K562 (cell line): Measurements from ENCODE around the gene SERPIND1. TPM values are rescaled to one million over a fixed set of nuclear protein-coding genes. Genes with fewer than 3 reads are reported as not detected.
A peak's percentile ranks its signal among the peaks of the same experiment; 100 is the strongest.

ENCODE experiments used
- ATAC-seq: fragments of 200-7000 bp; cut with Tn5 transposase; 3 replicates; pipeline ENCODE4 v1.9.1; 2020; ENCODE audit warnings: moderate library complexity
- BruUV-seq: library from RNA; stranded (reverse); fragments of 400-500 nt; replicated peaks from 2 replicates; lab custom pipeline; 2021; lab: Mats Ljungman, UMichigan
- CTCF ChIA-PET: fragments of 300-600 bp; formaldehyde crosslinking; extraction: SDS; loops from one replicate; lab custom pipeline; 2021; ENCODE audit warnings: low intra/inter-chr PET ratio; lab: Yijun Ruan, JAX
- POLR2A ChIA-PET: fragments of 300-600, 350-650 bp; sonication (Branson Sonifier 250); formaldehyde crosslinking; extraction: SDS; loops from one replicate; lab custom pipeline; 2021; ENCODE audit warnings: antibody characterized with exemption, inconsistent platforms; lab: Yijun Ruan, JAX
- DNase-seq, 4 experiments: peaks; one replicate each; pipeline versions ENCODE4 v3.0.0 to v3.0.0-alpha.2; 2011 to 2018; ENCODE audit warnings: low spot score in 3 of 4, mixed read lengths in 3 of 4; ENCODE audit errors: extremely low read depth in 1 of 4
- FAIRE-seq: peaks from 2 replicates; lab custom pipeline; 2011; peaks lifted over from hg19 to GRCh38; lab: Jason Lieb, UNC
- H2AFZ ChIP-seq: 2 replicates; pipeline ENCODE4 v1.6.0; 2011; ENCODE audit warnings: low read depth, low read length, control low read depth, inconsistent platforms
- H3K27ac ChIP-seq: fragments of 200-600 bp; 3 replicates; pipeline ENCODE4 v1.8.0; 2011; ENCODE audit warnings: low read depth, mild to moderate bottlenecking, control low read depth, inconsistent platforms, low read length, moderate library complexity, mixed read lengths; ENCODE audit errors: extremely low read depth
- H3K27me3 ChIP-seq, 2 experiments: fragments of 300-600 bp in 1 of 2; 2 replicates in 1 of 2; 3 replicates in 1 of 2; pipeline versions ENCODE4 v1.6.0 to v1.8.0; 2011; ENCODE audit warnings: inconsistent platforms in 2 of 2, low read length in 2 of 2, mild to moderate bottlenecking in 1 of 2, mixed read lengths in 1 of 2, moderate library complexity in 1 of 2; ENCODE audit not compliant: control insufficient read depth in 2 of 2, insufficient read depth in 2 of 2
- H3K36me3 ChIP-seq: fragments of 300-600 bp; 3 replicates; pipeline ENCODE4 v1.8.0; 2011; ENCODE audit warnings: mild to moderate bottlenecking, low read length, inconsistent platforms; ENCODE audit not compliant: control insufficient read depth, insufficient read depth
- H3K4me1 ChIP-seq, 2 experiments: fragments of 200-600 bp in 1 of 2; replicated peaks in 1 of 2; 2 replicates in 1 of 2; 3 replicates in 1 of 2; pipeline versions ENCODE4 v1.5.1 to v1.8.0; 2011; ENCODE audit warnings: inconsistent platforms in 2 of 2, low read length in 2 of 2, mild to moderate bottlenecking in 1 of 2, mixed read lengths in 1 of 2, moderate library complexity in 1 of 2; ENCODE audit not compliant: control insufficient read depth in 2 of 2, insufficient read depth in 2 of 2
- H3K4me2 ChIP-seq: 2 replicates; pipeline ENCODE4 v1.6.1; 2011; ENCODE audit warnings: low read length, control low read depth, inconsistent platforms, mixed read lengths; ENCODE audit not compliant: insufficient read depth
- H3K4me3 ChIP-seq: fragments of 200-600 bp; sonication (generic), shearing (Covaris generic); 2 replicates; pipeline ENCODE4 v1.5.1; 2016; ENCODE audit warnings: control low read depth, inconsistent platforms
- H3K79me2 ChIP-seq: fragments of 200-600 bp; 3 replicates; pipeline ENCODE4 v1.8.0; 2011; ENCODE audit warnings: low read length, inconsistent platforms; ENCODE audit not compliant: control insufficient read depth, insufficient read depth
- H3K9ac ChIP-seq, 2 experiments: 2 replicates each; pipeline versions ENCODE4 v1.6.0 to v1.6.1; 2011; ENCODE audit warnings: low read depth in 2 of 2, low read length in 2 of 2, control low read depth in 1 of 2, inconsistent platforms in 1 of 2, mild to moderate bottlenecking in 1 of 2, mixed read lengths in 1 of 2; ENCODE audit not compliant: insufficient read depth in 1 of 2
- H3K9me1 ChIP-seq: one replicate; pipeline ENCODE4 v1.6.0; 2011; ENCODE audit warnings: inconsistent platforms, mild to moderate bottlenecking, low read length, moderate library complexity; ENCODE audit not compliant: control insufficient read depth, insufficient read depth
- H3K9me3 ChIP-seq: replicated peaks from 2 replicates; pipeline ENCODE4 v1.5.1; 2011; ENCODE audit warnings: low read depth, low read length, inconsistent platforms; ENCODE audit not compliant: control insufficient read depth, insufficient read depth
- H4K20me1 ChIP-seq: replicated peaks from 2 replicates; pipeline ENCODE4 v1.6.1; 2011; ENCODE audit warnings: low read length, inconsistent platforms, mixed read lengths; ENCODE audit not compliant: control insufficient read depth, insufficient read depth
- ARID3A ChIP-seq: IDR thresholded peaks from 2 replicates; pipeline ENCODE4 v1.6.1; 2012; ENCODE audit warnings: low read depth, low read length, improper control_type of control experiment, borderline replicate concordance
- CHD1 ChIP-seq: fragments of 200-600 bp; sonication (generic); IDR thresholded peaks from one replicate; pipeline ENCODE4 v1.6.1; 2012; ENCODE audit warnings: mild to moderate bottlenecking, moderate library complexity, low read length, inconsistent platforms
- DMBX1 ChIP-seq: fragments of 250-450 bp; sonication (Bioruptor Pico); IDR thresholded peaks from 2 replicates; pipeline ENCODE4 v1.8.0; 2022; ENCODE audit warnings: inconsistent platforms, mild to moderate bottlenecking, moderate library complexity, borderline replicate concordance
- FOXA3 ChIP-seq, 2 experiments: fragments of 450-650 bp in 1 of 2; sonication (generic) in 1 of 2; formaldehyde crosslinking; IDR thresholded peaks in 1 of 2; conservative IDR thresholded peaks in 1 of 2; 2 replicates each; pipeline versions ENCODE4 v1.4.0 to v1.8.0; 2020 to 2022; ENCODE audit warnings: mild to moderate bottlenecking in 2 of 2, missing genetic modification reagents in 1 of 2
- ILK ChIP-seq: fragments of 450-650 bp; IDR thresholded peaks from 2 replicates; pipeline ENCODE4 v1.6.1; 2016; ENCODE audit warnings: missing genetic modification characterization, low read depth, mild to moderate bottlenecking, missing compliant biosample characterization, moderate library complexity, borderline replicate concordance
- JUN ChIP-seq, 2 experiments: sonication (generic) in 1 of 2; formaldehyde crosslinking in 1 of 2; IDR thresholded peaks; 2 replicates each; pipeline versions ENCODE4 v1.6.1 to v1.8.0; 2012 to 2022; ENCODE audit warnings: borderline replicate concordance in 2 of 2, mild to moderate bottlenecking in 2 of 2, improper control_type of control experiment in 1 of 2, low read depth in 1 of 2, low read length in 1 of 2, missing genetic modification reagents in 1 of 2
- JUND ChIP-seq, 2 experiments: IDR thresholded peaks; 2 replicates in 1 of 2; 3 replicates in 1 of 2; pipeline ENCODE4 v1.6.1; 2011; ENCODE audit warnings: borderline replicate concordance in 2 of 2, low read depth in 2 of 2, low read length in 2 of 2, improper control_type of control experiment in 1 of 2, missing biosample characterization in 1 of 2, missing genetic modification characterization in 1 of 2, missing genetic modification reagents in 1 of 2
- MAFK ChIP-seq: IDR thresholded peaks from 2 replicates; pipeline ENCODE4 v1.6.1; 2011; ENCODE audit warnings: low read length, improper control_type of control experiment
- RCOR1 ChIP-seq, 2 experiments: IDR thresholded peaks; 2 replicates each; pipeline ENCODE4 v1.6.1; 2012; ENCODE audit warnings: low read depth in 2 of 2, low read length in 2 of 2, borderline replicate concordance in 1 of 2, improper control_type of control experiment in 1 of 2
- RFX7 ChIP-seq: fragments of 250-450 bp; sonication (Bioruptor Pico); IDR thresholded peaks from 2 replicates; pipeline ENCODE4 v1.5.1; 2021; ENCODE audit warnings: mild to moderate bottlenecking
- SETDB1 ChIP-seq: IDR thresholded peaks from one replicate; pipeline ENCODE4 v1.6.1; 2012; ENCODE audit warnings: low read length, control low read depth, inconsistent platforms
- SRF ChIP-seq, 2 experiments: fragments of 250-450, 450-650 bp in 1 of 2; sonication (Bioruptor Pico) in 1 of 2; sonication (generic) in 1 of 2; formaldehyde crosslinking; IDR thresholded peaks; 2 replicates each; pipeline versions ENCODE4 v1.5.0 to v1.5.1; 2020 to 2022; ENCODE audit warnings: mild to moderate bottlenecking in 1 of 2, missing genetic modification reagents in 1 of 2
- TOE1 ChIP-seq, 2 experiments: fragments of 450-650 bp in 1 of 2; sonication (generic) in 1 of 2; formaldehyde crosslinking in 1 of 2; IDR thresholded peaks; 2 replicates each; pipeline versions ENCODE4 v1.7.1 to v1.8.0; 2016 to 2022; ENCODE audit warnings: borderline replicate concordance in 2 of 2, mild to moderate bottlenecking in 2 of 2, antibody characterized with exemption in 1 of 2, inconsistent platforms in 1 of 2, low read depth in 1 of 2, missing genetic modification reagents in 1 of 2, moderate library complexity in 1 of 2
- ZBTB1 ChIP-seq: sonication (generic); formaldehyde crosslinking; IDR thresholded peaks from 2 replicates; pipeline ENCODE4 v1.8.1; 2023; ENCODE audit warnings: missing genetic modification reagents, low read depth, mild to moderate bottlenecking, borderline replicate concordance
- ZNF274 ChIP-seq: IDR thresholded peaks from 2 replicates; pipeline ENCODE4 v1.6.1; 2011; ENCODE audit warnings: low read depth, mild to moderate bottlenecking, low read length, moderate library complexity, borderline replicate concordance
- ZNF764 ChIP-seq: fragments of 250-450 bp; sonication (Bioruptor Pico); IDR thresholded peaks from 2 replicates; pipeline ENCODE4 v1.4.0; 2020; ENCODE audit warnings: low read depth, mild to moderate bottlenecking, moderate library complexity
- WGBS: fragments of 100-300 bp; shearing (Covaris generic); methylation state at CpG from one replicate; pipeline ENCODE4 v1.1.6; 2016; ENCODE audit warnings: low coverage, mixed read lengths; ENCODE audit not compliant: insufficient coverage; ENCODE audit errors: missing lambda C conversion rate; 5-methylcytosine and 5-hydroxymethylcytosine counted together
- in situ Hi-C: fragments of 300-500 bp; cut with MboI; formaldehyde crosslinking; loops from 4 replicates; pipeline ENCODE4 v1.15.0; 2018; ENCODE audit warnings: inconsistent platforms, mixed read lengths
- intact Hi-C: fragments of 100-400 bp; cut with micrococcal nuclease; formaldehyde crosslinking; loops from 2 replicates; pipeline ENCODE4 v1.14.2; 2022
- polyA plus RNA-seq, 8 experiments: library from polyadenylated mRNA; depleted of rRNA in 4 of 8; stranded (reverse) in 5 of 8; unstranded in 3 of 8; fragments of >200 nt; fragmentation: Nextera tagmentation in 2 of 8; fragmentation: Illumina TruSeq in 1 of 8; extraction: Ambion mirVana in 2 of 8; extraction: Trizol in 1 of 8; gene quantifications; 2 replicates each; pipeline versions ENCODE4 v1.2.1 to v1.2.3, GENCODE V29; 2011 to 2014; ENCODE audit warnings: inconsistent platforms in 1 of 8, missing spikeins in 1 of 8
- total RNA-seq, 7 experiments: library from RNA; depleted of rRNA in 6 of 7; stranded (reverse); fragments of >200 nt in 6 of 7; fragmentation: Illumina TruSeq in 2 of 7; extraction: Trizol in 2 of 7; gene quantifications; 2 replicates each; pipeline versions ENCODE4 v1.2.1 to v1.2.3, GENCODE V29; 2011 to 2021; ENCODE audit warnings: low replicate concordance in 1 of 7

The SERPIND1 gene
- total and polyA plus RNA-seq, 9 of the 15 experiments (the other 6 are each of a cell fraction or from before 2014, with no cell fraction given) = 0.04 to 0.11 (median 0.09) TPM; not detected in 6

- Histone ChIP-seq H3K4me2 (no peak overlapping the region), H3K9me3 (no peaks in the 10 kb centered on the region), H3K36me3 (peaks cover 14% of the 10 kb centered on the region; the same call in 2 of the 3 replicates), H2AFZ (no peak overlapping the region), H3K4me3 (no peak overlapping the region), H3K4me1 (peaks cover 21 to 28% of the 10 kb centered on the region in 2 experiments), H3K27me3 (no peaks in the 10 kb centered on the region), H3K9ac (no peak overlapping the region), H3K27ac (peak overlapping the region; percentile 69; the same call in 2 of the 3 replicates), H4K20me1 (peaks cover 62% of the 10 kb centered on the region), H3K9me1 (peaks cover 8% of the 10 kb centered on the region), H3K79me2 (no peaks in the 10 kb centered on the region)
- WGBS = 66% methylated on average over 17 of the region's 17 CpGs
- ChIA-PET CTCF (interaction anchor here (0.7 to 1.5 kb wide), 3 partner anchors 109 to 221 kb away, joined by 3 to 16 read pairs (median 3); no protein-coding TSS in a partner anchor), POLR2A (interaction anchor here (1.1 to 3.2 kb wide), 13 partner anchors 9 to 225 kb away, joined by 3 to 27 read pairs (median 7); partner anchors contain the start of gene THAP7)
- FAIRE-seq = no peak
- ATAC-seq = peak; percentile 14; the same call in 1 of the 3 replicates
- intact Hi-C loops = loop anchor here (2.0 to 5.0 kb wide), 4 partner anchors 74 to 205 kb away; partner anchors contain the start of gene LZTR1
- in situ Hi-C loops = loop anchor here (25.0 kb wide), 2 partner anchors 360 to 1940 kb away; no protein-coding TSS in a partner anchor
- DNase-seq = peak in 1 of 4 experiments; percentile 72
- no TSS peak for BruUV-seq
- TF ChIP-seq SETDB1 (peak; percentile 27), TOE1 (IDR thresholded peaks at IDR 0.05; ENCODE audit: borderline replicate concordance) (no peak), TOE1 (CRISPR knock-in tag; IDR thresholded peaks at IDR 0.05; ENCODE audit: borderline replicate concordance, low read depth) (peak; percentile 33), FOXA3 (CRISPR knock-in tag; conservative IDR thresholded peaks at IDR 0.05 in 1 of 2, IDR thresholded peaks at IDR 0.05 in 1 of 2) (peak in 1 of 2 experiments; percentile 31; a peak in 1 of 4 replicates), ZNF764 (CRISPR knock-in tag) (no peak), DMBX1 (CRISPR knock-in tag) (peak; percentile 45), ZBTB1 (CRISPR knock-in tag) (no peak), JUND (IDR thresholded peaks at IDR 0.05; ENCODE audit: borderline replicate concordance, low read depth, low read length) (peak; percentile 42; the same call in 1 of the 2 replicates), JUND (tag; IDR thresholded peaks at IDR 0.05; ENCODE audit: borderline replicate concordance, low read depth, low read length) (no peak), ILK (tag) (0 out of 2 replicates have a peak, but pooled peaks have one; percentile 11), CHD1 (peak; percentile 84), ZNF274 (no peak), ARID3A (no peak), JUN (IDR thresholded peaks at IDR 0.05; ENCODE audit: borderline replicate concordance, low read depth, low read length) (peak; percentile 52), JUN (CRISPR knock-in tag; IDR thresholded peaks at IDR 0.05; ENCODE audit: borderline replicate concordance) (no peak), RFX7 (CRISPR knock-in tag) (no peak), SRF (CRISPR knock-in tag; IDR thresholded peaks at IDR 0.05) (peak in 1 of 2 experiments; percentile 9; a peak in 1 of 4 replicates), RCOR1 (IDR thresholded peaks at IDR 0.05; ENCODE audit: borderline replicate concordance in 1 of 2, low read depth in 2 of 2, low read length in 2 of 2) (peak in 1 of 2 experiments; percentile 44; a peak in 1 of 4 replicates), MAFK (0 out of 2 replicates have a peak, but pooled peaks have one; percentile 15)
Observed at GRCh38 chr22:20776624-20777405, 2.9 kb downstream of the SERPIND1 start.
